Astrocyte of the hippocampus (primary cell): ENCODE measurements around the gene INHBE.
A peak's percentile ranks its signal among the peaks of the same experiment; 100 is the strongest.
"Not testable (repeated sequence)": the region's sequence is repeated elsewhere in the genome, so short reads cannot be mapped to it uniquely, and the experiment has no call there.

ENCODE experiments used
- DNase-seq: peaks from one replicate; pipeline ENCODE4 v3.0.0; 2011; ENCODE audit warnings: low read depth, low spot score

Gene INHBE

DNA sequence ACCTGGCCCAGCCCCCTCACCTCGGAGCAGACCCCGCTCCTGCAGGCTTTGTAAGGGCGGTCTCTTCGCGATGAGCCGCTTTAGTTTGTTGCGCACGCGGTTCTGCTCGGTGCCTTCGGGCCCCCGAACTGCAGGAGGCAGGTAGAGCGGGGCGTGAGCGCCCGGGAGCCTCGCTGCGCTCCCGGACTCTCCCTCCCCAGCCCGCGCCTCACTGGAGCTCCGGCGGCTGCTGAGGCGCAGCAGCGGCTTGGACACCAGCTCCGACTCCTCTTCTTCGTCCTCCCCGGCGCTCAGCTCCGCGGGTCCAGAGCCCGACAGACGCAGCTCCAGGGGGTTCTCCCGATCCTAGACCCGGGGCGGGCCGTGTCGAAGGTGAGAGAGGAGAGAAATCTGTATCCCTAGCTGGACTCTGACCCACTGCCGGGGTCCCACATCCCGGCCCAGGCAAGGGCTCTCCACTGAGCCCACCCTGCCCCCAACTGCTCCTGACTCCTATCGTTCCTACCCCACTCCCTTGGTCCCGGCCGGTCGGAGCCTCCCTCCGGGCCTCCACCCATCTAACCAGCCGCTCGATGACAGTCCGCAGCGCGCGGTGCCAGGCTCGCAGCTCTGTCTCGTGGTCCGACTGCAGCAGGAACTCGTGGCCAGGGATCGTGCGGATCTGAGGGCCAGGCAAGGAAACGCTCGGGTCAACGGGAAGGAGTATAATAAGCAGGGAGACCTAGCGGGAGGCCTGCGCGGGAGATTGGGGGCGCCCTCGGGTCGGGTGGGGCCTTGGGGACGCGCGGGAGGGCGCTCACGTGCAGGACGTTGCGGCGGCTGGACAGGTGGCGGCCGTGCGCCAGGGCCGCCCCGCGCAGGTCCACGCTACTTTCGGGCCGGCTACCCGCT is 20.4 kb downstream of the INHBE start:
- DNase-seq, result peak; percentile 49

DNA sequence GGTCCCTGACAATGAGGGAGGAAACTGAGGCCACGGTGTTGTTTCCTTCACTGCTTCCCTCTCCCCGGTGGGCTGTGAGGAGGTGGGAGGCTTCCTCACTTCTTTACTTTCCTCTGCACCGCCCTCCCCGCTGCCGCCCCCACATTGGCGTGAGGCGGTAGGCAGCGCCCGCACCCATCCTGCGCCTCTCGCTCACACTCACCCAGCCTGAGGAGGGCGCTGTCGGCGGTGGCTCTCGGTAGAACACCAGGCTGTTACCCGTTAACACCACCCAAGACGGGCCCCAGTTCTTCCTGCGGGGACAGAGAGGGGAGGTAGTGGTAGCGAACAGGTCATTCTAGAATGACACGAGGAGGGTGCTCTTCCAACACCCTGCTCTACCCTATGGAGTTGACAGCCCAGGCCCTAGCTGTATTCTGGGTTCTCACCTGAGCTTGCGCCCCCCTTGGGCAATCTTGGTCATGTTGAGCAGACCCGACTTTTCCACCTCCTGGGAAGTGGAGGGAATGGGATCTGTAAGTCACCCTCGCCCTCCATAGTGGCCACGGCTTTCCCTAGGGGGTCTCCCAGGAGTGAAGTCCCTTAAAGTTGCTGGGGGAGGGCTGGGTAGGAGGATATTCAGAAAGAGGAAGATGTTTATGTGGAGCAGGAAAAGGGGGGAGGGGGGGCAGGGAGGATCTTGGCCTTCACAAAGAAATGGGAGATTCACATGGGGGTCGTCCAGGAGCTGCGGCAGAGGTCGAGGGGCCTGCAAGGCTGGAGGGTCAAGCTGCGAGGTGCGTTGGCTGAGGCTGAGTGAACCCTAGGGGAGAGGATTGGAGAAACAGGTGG is 21.3 kb downstream of the INHBE start:
- DNase-seq, result no peak

DNA sequence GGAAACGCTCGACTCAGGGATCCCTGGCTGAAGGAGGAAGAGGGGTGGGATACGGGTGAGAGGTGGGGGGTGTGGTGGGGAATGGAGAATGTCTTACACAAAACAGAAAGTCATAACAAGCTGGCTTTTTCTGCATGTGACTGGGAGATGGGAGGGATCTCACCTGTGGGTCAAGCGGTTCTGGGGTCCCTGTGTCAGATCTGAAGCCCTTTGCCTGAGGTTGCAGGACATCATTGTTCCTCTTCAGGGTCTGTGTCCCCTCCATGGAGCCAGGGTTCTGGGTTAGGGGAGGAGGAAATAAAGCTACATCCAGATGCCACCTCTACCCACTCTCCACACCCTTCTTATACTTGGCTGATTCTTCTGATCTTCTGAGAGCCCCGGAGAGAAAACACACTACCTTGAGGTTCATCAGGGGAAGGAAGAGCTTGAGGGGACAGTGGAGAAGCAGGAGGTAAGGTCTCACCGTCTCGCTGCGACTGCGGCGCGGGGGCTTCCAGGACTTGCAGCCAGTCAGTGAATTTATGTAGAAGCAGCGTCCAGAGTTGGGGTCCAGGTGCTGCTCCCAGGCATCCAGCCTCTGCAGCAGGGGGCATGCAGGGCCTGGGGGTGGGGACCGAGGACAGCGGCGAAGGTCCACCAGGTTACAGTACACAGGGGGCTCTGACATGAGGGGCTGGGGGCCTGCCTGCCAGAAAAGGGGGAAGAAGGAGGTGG is 22.0 kb downstream of the INHBE start:
- DNase-seq, result no peak

GRCh38 chr12:57477710-57478681 is 22.9 kb downstream of the INHBE start:
- DNase-seq, result peak; percentile 26

- no peak for DNase-seq
These were observed 23.9 kb downstream of the INHBE start for GRCh38 chr12:57479043-57479375.

DNA sequence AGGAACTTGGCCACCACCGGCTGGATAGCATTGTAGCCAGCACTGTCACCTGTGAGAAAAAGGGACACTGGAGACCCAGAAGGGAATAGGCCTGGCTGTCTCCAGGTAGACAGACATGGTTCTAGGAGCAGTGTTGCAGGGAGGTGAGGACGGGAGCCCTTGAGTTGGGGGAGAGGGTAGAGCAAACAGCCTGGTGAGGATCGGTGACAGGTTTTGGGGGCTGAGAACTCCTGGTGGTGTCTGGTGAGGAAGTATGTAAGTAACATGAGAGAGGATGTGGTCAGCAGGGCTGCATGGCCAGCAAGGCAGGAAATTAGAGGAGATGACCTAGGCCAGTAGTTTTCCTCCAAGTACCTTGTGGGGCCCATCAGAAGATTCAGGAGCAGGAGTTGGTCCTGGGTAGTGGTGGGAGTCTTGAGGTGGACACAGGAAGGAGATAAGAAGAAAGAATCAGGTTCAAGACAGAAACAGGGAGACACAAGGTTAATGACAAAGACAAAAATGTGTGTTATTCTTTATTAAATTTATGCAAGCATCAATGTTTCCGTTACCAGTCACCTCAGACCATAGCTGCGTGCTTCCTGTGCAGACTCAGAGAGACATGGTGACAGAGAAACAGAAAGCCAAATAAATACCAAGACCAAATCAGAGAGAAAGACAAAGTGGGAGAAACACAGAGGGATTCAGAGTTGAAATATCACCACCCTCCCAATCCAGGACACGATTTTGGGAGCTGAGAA is 24.4 kb downstream of the INHBE start, which contains the start of gene ARHGAP9:
Gene ARHGAP9 (minus strand): TSS at position 491 of the 740 bp plus-strand sequence. CDS start 460 bp downstream, at position 31.
- no peak for DNase-seq

- no peak for DNase-seq
These were observed 26.6 kb downstream of the INHBE start for GRCh38 chr12:57481671-57482070.

GRCh38 chr12:57483466-57483865 is 28.4 kb downstream of the INHBE start:
- peak; percentile 79 for DNase-seq

- no peak for DNase-seq
These were observed 30.6 kb downstream of the INHBE start for GRCh38 chr12:57485695-57486094.

- DNase-seq, result no peak
These were observed 32.0 kb downstream of the INHBE start for GRCh38 chr12:57487055-57487596.

DNA sequence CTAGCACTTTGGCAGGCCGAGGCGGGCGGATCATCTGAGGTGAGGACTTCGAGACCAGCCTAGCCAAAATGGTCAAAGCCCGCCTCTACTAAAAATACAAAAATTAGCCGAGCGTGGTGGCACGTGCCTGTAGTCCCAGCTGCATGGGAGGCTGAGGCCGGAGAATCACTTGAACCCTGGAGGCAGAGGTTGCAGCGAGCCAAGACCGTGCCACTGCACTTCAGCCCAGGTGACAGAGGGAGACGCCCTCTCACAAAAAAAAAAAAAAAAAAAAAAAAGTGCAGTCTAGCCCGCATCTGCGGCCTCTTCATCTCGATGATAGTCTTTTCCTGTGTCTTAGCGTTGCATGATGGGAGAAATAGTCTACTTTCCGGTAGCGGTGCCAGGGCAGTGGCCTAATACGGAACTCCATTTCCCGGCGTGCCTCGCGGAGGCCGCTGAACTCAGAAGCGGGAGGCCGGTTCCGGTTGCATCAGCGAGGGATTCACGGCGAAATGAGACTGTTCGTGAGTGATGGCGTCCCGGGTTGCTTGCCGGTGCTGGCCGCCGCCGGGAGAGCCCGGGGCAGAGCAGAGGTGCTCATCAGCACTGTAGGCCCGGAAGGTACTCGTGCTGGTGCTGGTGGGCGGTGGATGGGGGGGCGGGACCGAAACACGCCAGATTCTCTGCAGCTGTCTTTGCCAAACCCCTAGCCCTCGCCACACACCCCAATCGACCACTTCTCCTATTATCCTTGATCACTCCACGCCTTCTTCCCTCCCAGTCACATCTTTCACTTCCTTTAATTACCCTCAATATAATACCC is 32.7 kb downstream of the INHBE start, which contains the start of gene MARS1:
Gene MARS1 (plus strand): TSS at position 472 of the 805 bp plus-strand sequence. CDS start 23 bp downstream, at position 495.
- DNase-seq, result peak; percentile 98

DNA sequence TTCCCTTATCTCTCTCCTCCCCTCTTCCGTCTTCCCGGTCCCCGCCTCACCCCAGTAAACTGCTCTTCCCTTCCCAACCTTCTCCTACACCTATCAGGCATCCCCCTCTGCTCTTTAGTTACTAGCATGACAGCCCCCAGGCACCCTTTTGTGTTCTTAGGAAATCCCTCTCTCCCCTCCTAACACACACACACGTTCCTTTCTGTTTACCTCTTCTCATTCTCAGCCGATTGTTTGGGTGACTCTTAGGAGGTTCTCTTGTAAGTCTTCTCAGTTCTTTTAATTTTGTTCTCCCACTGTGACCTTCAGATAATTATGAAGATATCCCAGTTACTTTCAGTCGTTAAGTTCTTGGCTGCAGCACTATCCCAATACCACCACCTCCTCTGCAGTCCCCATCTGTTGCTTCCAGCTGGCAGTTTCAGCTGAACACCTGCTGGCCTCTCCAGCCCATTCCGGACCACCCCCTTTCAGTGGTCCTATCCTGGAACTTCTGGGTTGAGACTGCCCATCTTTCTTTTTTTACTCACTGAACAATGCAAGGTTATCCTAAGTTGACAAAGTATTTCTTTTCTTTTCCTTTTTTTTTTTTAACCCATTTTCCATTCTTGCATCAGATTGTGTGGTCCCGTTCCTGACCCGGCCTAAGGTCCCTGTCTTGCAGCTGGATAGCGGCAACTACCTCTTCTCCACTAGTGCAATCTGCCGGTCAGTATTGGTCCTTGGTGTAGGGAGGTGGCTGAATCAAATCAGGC is 33.5 kb downstream of the INHBE start:
- no peak for DNase-seq

GRCh38 chr12:57489157-57489641 is 34.1 kb downstream of the INHBE start:
- DNase-seq, result no peak

DNA sequence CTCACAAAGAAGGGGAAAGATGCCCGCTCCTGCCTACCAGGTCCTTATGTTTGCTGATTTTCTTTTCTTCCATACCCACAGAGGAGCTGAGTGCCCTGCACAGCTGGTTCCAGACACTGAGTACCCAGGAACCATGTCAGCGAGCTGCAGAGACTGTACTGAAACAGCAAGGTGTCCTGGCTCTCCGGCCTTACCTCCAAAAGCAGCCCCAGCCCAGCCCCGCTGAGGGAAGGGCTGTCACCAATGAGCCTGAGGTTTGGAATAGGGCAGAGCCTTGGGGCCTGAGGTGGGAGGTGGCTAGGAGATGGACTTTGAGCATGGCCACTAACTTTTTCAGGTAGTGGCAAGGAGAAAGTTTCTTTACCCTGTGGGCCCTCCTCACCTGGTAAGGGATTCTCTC is 35.0 kb downstream of the INHBE start:
- DNase-seq, result no peak

- DNase-seq, result no peak
These were observed 36.5 kb downstream of the INHBE start for GRCh38 chr12:57491393-57492280.

DNA sequence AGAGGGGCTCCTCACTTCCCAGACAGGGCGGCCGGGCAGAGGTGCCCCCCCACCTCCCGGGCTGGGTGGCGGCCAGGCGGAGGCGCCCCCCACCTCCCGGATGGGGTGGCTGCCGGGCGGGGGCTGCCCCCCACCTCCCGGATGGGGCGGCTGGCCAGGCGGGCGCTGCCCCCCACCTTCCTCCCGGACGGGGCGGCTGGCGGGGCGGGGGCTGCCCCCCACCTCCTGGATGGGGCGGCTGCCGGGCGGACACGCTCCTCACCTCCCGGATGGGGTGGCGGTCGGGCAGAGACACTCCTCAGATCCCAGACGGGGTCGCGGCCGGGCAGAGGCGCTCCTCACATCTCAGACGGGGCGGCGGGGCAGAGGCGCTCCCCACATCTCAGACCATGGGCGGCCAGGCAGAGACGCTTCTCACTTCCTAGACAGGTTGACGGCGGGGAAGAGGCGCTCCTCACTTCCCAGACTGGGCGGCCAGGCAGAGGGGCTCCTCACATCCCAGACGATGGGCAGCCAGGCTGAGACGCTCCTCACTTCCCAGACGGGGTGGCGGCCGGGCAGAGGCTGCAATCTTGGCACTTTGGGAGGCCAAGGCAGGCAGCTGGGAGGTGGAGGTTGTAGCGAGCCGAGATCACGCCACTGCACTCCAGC is 40.1 kb downstream of the INHBE start:
- not testable (repeated sequence) for DNase-seq
